ENCODE results near the gene METRN.

Gene METRN

GRCh38 chr16:710500-711075 is 4.3 kb upstream of the METRN start:
- no peak for ATAC-seq
- TF ChIP-seq SNAI2 (CRISPR knock-in tag; IDR thresholded peaks at IDR 0.05) (no peak), ZNF70 (CRISPR knock-in tag; IDR thresholded peaks at IDR 0.05) (no peak), ZNF565 (CRISPR knock-in tag; conservative IDR thresholded peaks at IDR 0.05; ENCODE audit: low read depth) (no peak), TOX (CRISPR knock-in tag; IDR thresholded peaks at IDR 0.05; ENCODE audit: borderline replicate concordance) (no peak), RARB (CRISPR knock-in tag; IDR thresholded peaks at IDR 0.05) (no peak), OSR1 (CRISPR knock-in tag; IDR thresholded peaks at IDR 0.05) (no peak), ZC3H10 (CRISPR knock-in tag; IDR thresholded peaks at IDR 0.05) (no peak)
- TF ChIP-seq, protein P1, sequence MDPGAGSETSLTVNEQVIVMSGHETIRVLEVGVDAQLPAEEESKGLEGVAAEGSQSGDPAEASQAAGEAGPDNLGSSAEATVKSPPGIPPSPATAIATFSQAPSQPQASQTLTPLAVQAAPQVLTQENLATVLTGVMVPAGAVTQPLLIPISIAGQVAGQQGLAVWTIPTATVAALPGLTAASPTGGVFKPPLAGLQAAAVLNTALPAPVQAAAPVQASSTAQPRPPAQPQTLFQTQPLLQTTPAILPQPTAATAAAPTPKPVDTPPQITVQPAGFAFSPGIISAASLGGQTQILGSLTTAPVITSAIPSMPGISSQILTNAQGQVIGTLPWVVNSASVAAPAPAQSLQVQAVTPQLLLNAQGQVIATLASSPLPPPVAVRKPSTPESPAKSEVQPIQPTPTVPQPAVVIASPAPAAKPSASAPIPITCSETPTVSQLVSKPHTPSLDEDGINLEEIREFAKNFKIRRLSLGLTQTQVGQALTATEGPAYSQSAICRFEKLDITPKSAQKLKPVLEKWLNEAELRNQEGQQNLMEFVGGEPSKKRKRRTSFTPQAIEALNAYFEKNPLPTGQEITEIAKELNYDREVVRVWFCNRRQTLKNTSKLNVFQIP (CRISPR knock-in tag; IDR thresholded peaks at IDR 0.05; ENCODE audit: borderline replicate concordance, low read depth): no peak
- TF ChIP-seq, protein P2, sequence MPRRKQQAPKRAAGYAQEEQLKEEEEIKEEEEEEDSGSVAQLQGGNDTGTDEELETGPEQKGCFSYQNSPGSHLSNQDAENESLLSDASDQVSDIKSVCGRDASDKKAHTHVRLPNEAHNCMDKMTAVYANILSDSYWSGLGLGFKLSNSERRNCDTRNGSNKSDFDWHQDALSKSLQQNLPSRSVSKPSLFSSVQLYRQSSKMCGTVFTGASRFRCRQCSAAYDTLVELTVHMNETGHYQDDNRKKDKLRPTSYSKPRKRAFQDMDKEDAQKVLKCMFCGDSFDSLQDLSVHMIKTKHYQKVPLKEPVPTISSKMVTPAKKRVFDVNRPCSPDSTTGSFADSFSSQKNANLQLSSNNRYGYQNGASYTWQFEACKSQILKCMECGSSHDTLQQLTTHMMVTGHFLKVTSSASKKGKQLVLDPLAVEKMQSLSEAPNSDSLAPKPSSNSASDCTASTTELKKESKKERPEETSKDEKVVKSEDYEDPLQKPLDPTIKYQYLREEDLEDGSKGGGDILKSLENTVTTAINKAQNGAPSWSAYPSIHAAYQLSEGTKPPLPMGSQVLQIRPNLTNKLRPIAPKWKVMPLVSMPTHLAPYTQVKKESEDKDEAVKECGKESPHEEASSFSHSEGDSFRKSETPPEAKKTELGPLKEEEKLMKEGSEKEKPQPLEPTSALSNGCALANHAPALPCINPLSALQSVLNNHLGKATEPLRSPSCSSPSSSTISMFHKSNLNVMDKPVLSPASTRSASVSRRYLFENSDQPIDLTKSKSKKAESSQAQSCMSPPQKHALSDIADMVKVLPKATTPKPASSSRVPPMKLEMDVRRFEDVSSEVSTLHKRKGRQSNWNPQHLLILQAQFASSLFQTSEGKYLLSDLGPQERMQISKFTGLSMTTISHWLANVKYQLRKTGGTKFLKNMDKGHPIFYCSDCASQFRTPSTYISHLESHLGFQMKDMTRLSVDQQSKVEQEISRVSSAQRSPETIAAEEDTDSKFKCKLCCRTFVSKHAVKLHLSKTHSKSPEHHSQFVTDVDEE (CRISPR knock-in tag; IDR thresholded peaks at IDR 0.05): no peak

GRCh38 chr16:711084-711483 is 3.8 kb upstream of the METRN start:
- ATAC-seq: no peak
- TF ChIP-seq ZFP30 (CRISPR knock-in tag; IDR thresholded peaks at IDR 0.05): no peak
- no peak for TF ChIP-seq CSDC2 (CRISPR knock-in tag; IDR thresholded peaks at IDR 0.05)
- TF ChIP-seq TCF4 (CRISPR knock-in tag; IDR thresholded peaks at IDR 0.05; ENCODE audit: borderline replicate concordance): no peak
- TF ChIP-seq ZNF70 (CRISPR knock-in tag; IDR thresholded peaks at IDR 0.05): no peak
- TF ChIP-seq ZC3H10 (CRISPR knock-in tag; IDR thresholded peaks at IDR 0.05): no peak
- TF ChIP-seq, protein P3, sequence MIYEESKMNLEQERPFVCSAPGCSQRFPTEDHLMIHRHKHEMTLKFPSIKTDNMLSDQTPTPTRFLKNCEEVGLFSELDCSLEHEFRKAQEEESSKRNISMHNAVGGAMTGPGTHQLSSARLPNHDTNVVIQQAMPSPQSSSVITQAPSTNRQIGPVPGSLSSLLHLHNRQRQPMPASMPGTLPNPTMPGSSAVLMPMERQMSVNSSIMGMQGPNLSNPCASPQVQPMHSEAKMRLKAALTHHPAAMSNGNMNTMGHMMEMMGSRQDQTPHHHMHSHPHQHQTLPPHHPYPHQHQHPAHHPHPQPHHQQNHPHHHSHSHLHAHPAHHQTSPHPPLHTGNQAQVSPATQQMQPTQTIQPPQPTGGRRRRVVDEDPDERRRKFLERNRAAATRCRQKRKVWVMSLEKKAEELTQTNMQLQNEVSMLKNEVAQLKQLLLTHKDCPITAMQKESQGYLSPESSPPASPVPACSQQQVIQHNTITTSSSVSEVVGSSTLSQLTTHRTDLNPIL (CRISPR knock-in tag; IDR thresholded peaks at IDR 0.05; ENCODE audit: low read depth): no peak
- TF ChIP-seq, protein P1 (CRISPR knock-in tag; IDR thresholded peaks at IDR 0.05; ENCODE audit: borderline replicate concordance, low read depth): no peak
- TF ChIP-seq TOX (CRISPR knock-in tag; IDR thresholded peaks at IDR 0.05; ENCODE audit: borderline replicate concordance): no peak
- no peak for TF ChIP-seq GLIS3 (CRISPR knock-in tag; IDR thresholded peaks at IDR 0.05)
- no peak for TF ChIP-seq ZFP3 (CRISPR knock-in tag; IDR thresholded peaks at IDR 0.05)
- TF ChIP-seq ZNF8 (CRISPR knock-in tag; IDR thresholded peaks at IDR 0.05): no peak
- no peak for TF ChIP-seq ESRRG (CRISPR knock-in tag; IDR thresholded peaks at IDR 0.05)
- no peak for TF ChIP-seq OSR1 (CRISPR knock-in tag; IDR thresholded peaks at IDR 0.05)
- TF ChIP-seq CSRNP3 (CRISPR knock-in tag; IDR thresholded peaks at IDR 0.05): no peak

GRCh38 chr16:711548-712320 is 3.2 kb upstream of the METRN start:
- ATAC-seq: peak; percentile 65
- TF ChIP-seq PPARA (CRISPR knock-in tag; IDR thresholded peaks at IDR 0.05; ENCODE audit: borderline replicate concordance) (no peak), CSRNP3 (CRISPR knock-in tag; IDR thresholded peaks at IDR 0.05) (no peak), ZFP3 (CRISPR knock-in tag; IDR thresholded peaks at IDR 0.05) (no peak)
- TF ChIP-seq, protein P3 (CRISPR knock-in tag; IDR thresholded peaks at IDR 0.05; ENCODE audit: low read depth): no peak

DNA sequence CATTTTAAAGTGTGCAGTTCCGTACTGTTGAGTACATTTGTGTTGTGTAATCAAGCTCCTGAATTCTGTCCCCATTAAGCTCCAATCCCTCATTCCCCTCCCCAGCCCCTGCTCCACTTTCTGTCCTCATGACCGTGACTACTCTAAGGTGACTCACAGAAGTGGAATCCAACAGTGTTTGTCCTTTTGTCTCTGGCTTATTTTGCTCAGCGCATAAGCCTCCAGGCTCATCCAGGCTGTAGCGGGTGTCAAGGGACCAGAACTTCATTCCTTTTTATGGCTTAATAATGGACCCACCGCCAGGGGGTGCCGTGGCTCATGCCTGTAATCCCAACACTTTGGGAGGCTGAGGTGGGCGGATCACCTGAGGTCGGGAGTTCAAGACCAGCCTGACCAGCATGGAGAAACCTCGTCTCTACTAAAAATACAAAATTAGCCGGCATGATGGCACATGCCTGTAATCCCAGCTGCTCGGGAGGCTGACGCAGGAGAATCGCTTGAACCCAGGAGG is 2.1 kb upstream of the METRN start:
- peak; percentile 5 for ATAC-seq
